ENCODE measurements around the gene MATN1. TPM values are rescaled to one million over a fixed set of nuclear protein-coding genes. Genes with fewer than 3 reads are reported as not detected.
"Not testable (repeated sequence)": the region's sequence is repeated elsewhere in the genome, so short reads cannot be mapped to it uniquely, and the experiment has no call there.

Gene MATN1
- polyA plus RNA-seq, 1 donor (not counting 4 experiments of a cell fraction or from before 2014, with no cell fraction given): 0.05 TPM

- dilution Hi-C loops (cut with MboI; ENCODE audit: extremely low pct_ligation_motif_present, low sequenced_read_pairs): no loop called here
- no peak for FAIRE-seq
- Histone ChIP-seq H3K27me3 (ENCODE audit: control insufficient read depth, extremely low read depth, insufficient read depth, low read length) (peaks cover 7% of the 10 kb centered on the region), H3K9me3 (ENCODE audit: control insufficient read depth, low read depth, low read length) (no peaks in the 10 kb centered on the region), H4K20me1 (ENCODE audit: control insufficient read depth, extremely low read depth, insufficient read depth, low read length) (no peaks in the 10 kb centered on the region), H3K4me3 (ENCODE audit: control insufficient read depth in 2 of 3, extremely low read depth in 1 of 3, insufficient read depth in 2 of 3, low read depth in 1 of 3, low read length in 3 of 3) (no peak overlapping the region), H2AFZ (ENCODE audit: control insufficient read depth, low read length) (no peak overlapping the region), H3K9ac (ENCODE audit: control insufficient read depth, extremely low read depth, insufficient read depth, low read length) (no peak overlapping the region), H3K9me1 (ENCODE audit: control insufficient read depth, extremely low read depth, insufficient read depth, low read length) (no peaks in the 10 kb centered on the region), H3K4me1 (ENCODE audit: control insufficient read depth, extremely low read depth, insufficient read depth, low read length) (peaks cover 21% of the 10 kb centered on the region), H3K4me2 (ENCODE audit: control insufficient read depth, extremely low read depth, insufficient read depth, low read depth, low read length) (no peak overlapping the region), H3K27ac (ENCODE audit: control insufficient read depth, insufficient read depth, low read length) (no peak overlapping the region), H3K36me3 (ENCODE audit: control insufficient read depth in 2 of 2, extremely low read depth in 1 of 2, insufficient read depth in 2 of 2, low read length in 2 of 2) (no peaks in the 10 kb centered on the region), H3K79me2 (ENCODE audit: control insufficient read depth, insufficient read depth, low read length) (no peaks in the 10 kb centered on the region)
- no peak for TF ChIP-seq EZH2 (IDR thresholded peaks at IDR 0.05; ENCODE audit: low read length)
- TF ChIP-seq CTCF (optimal IDR thresholded peaks at IDR 0.05 in 1 of 3, IDR thresholded peaks at IDR 0.05 in 1 of 3, conservative IDR thresholded peaks at IDR 0.05 in 1 of 3; ENCODE audit: extremely low read depth in 1 of 3, insufficient read depth in 2 of 3, low read length in 3 of 3): no peak
- DNase-seq (ENCODE audit: low read depth, low spot score): no peak
These were observed 34.2 kb downstream of the MATN1 start for GRCh38 chr1:30688920-30689794.

- H3K27ac ChIP-seq (ENCODE audit: control insufficient read depth, insufficient read depth, low read length); H4K20me1 ChIP-seq (ENCODE audit: control insufficient read depth, extremely low read depth, insufficient read depth, low read length); FAIRE-seq; H3K27me3 ChIP-seq (ENCODE audit: control insufficient read depth, extremely low read depth, insufficient read depth, low read length); dilution Hi-C loops (cut with MboI; ENCODE audit: extremely low pct_ligation_motif_present, low sequenced_read_pairs); H3K9ac ChIP-seq (ENCODE audit: control insufficient read depth, extremely low read depth, insufficient read depth, low read length); H3K4me3 ChIP-seq (ENCODE audit: control insufficient read depth in 2 of 3, extremely low read depth in 1 of 3, insufficient read depth in 2 of 3, low read depth in 1 of 3, low read length in 3 of 3); DNase-seq (ENCODE audit: low read depth, low spot score); H2AFZ ChIP-seq (ENCODE audit: control insufficient read depth, low read length); H3K9me1 ChIP-seq (ENCODE audit: control insufficient read depth, extremely low read depth, insufficient read depth, low read length); H3K36me3 ChIP-seq (ENCODE audit: control insufficient read depth in 2 of 2, extremely low read depth in 1 of 2, insufficient read depth in 2 of 2, low read length in 2 of 2); H3K79me2 ChIP-seq (ENCODE audit: control insufficient read depth, insufficient read depth, low read length); H3K9me3 ChIP-seq (ENCODE audit: control insufficient read depth, low read depth, low read length); H3K4me2 ChIP-seq (ENCODE audit: control insufficient read depth, extremely low read depth, insufficient read depth, low read depth, low read length): not testable (repeated sequence)
- H3K4me1 ChIP-seq (ENCODE audit: control insufficient read depth, extremely low read depth, insufficient read depth, low read length): peaks cover 21% of the 10 kb centered on the region
These were observed 34.9 kb downstream of the MATN1 start for GRCh38 chr1:30688516-30688915.

Data from keratinocyte (primary cell).